ENCODE measurements around the gene OR4D11.

The OR4D11 gene

DNA sequence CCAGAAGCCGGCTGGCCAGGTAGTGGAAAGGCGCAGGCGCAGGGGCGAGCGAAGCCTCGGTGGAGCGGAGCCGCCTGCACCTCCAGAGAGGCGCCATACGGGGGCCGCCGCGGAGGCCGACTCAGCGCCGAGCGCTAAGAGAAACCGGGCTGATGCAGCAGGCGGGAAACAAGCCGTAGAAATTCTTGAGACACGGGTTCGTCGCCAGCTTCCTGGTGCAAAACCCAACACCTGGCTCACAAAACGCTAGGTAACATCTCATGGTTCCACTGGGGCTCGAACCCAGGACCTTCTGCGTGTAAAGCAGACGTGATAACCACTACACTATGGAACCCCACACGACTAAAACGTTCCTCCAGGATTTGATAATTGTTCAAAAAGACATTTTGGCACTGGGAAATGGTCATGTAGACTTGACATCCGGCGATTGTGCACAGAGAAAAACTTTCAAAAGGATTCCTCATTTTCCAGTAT is 47.0 kb downstream of the OR4D11 start:
- DNase-seq = peak; percentile 89

- peak; percentile 80 for DNase-seq
Observed at GRCh38 chr11:59550842-59551658, 47.7 kb downstream of the OR4D11 start.

GRCh38 chr11:59551659-59552521 is 48.5 kb downstream of the OR4D11 start:
- DNase-seq = no peak

DNA sequence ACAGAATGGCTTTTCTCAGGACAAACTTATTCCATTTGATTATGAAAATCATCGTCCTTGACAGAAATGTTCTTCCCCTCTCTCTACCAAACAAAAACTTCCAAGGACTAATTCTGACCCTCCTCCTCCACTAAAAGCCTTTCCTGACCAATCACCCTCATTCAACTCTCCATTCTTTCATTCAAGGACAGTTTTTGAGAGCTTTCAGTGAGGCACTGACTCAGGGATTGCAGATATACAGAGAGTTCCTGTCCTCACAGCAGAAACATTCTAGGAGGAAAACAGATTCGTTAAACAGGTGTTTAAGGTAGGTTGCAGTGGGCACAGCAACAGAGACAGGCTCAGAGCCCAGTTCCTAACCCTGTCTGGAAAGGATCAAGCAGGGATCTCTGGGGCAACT is 49.5 kb downstream of the OR4D11 start:
- no peak for DNase-seq

DNA sequence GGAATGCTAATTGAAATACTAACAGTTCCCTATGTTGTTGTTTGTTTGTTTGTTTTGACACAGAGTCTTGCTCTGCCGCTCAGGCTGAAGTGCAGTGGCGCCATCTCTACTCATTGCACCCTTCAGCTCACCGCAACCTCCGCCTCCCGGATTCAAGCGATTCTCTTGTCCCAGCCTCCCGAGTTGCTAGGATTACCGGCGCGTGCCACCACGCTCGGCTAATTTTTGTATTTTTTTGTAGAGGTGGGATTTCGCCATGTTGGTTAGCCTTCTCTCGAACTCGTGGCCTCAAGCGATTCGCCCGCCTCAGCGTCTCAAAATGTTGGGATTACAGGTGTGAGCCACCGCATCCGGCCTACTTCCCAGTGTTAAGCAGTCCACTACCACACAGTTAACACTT is 49.9 kb downstream of the OR4D11 start:
- DNase-seq = no peak
